HG02885 (cell line): ENCODE measurements around the gene HDHD5.
A peak's percentile ranks its signal among the peaks of the same experiment; 100 is the strongest.

Source experiments
- ATAC-seq: cut with Tn5 transposase; IDR thresholded peaks from one replicate; pipeline ENCODE4 v1.9.1; 2021; ENCODE audit warnings: mild to moderate bottlenecking; ENCODE audit not compliant: unreplicated experiment, poor library complexity

HDHD5 gene

DNA sequence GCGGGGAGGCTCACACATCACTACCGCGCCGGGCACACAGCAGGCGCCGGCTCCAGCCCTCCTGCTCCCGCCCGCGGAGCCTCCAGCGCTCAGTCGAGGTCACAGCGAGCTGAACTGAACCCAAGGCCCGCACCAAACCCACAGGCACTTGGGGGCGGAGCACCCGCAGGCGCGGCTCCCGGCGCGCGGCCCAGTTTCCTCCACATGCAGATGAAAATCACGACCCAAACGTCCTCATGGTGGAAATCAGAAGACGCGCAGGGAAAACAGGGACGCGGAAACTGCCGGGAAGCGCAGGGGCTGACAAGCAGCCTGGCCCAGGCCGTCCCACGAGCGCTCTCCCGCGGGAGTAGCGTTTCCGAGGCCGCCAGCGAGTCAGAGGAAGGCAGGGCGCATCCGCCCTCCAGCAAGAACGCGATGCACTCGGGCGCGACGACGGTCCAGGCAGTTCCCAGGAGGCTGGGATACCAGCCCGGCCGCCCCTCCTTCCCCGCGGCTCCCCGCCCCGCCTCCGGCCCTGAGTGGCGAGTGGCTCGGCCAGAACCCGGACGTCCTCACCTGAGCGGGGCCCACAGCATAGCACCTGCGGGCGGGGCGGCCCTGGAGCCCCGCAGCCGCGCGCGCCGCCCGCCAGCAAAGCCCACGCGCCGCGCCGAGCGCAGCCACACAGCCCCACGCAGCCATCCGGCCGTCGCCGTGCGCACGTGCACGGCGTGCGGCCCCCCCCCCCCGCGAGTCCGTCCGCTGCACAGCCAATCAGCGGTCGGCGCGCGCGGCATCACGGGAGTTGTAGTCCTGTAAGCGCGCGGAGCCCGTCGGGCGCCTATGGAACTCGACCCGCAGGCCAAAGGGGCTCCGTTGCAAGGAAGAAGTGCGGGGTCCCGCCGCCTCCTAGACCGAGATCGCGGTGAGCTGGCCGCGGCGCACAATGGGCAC is at the start of gene HDHD5:
Gene HDHD5 (minus strand): TSS at position 710 of the 936 bp plus-strand sequence. CDS start 26 bp downstream, at position 684.
- ATAC-seq, result peak; percentile 75

GRCh38 chr22:17205432-17205831 is 46.4 kb upstream of the HDHD5 start:
- no peak for ATAC-seq

DNA sequence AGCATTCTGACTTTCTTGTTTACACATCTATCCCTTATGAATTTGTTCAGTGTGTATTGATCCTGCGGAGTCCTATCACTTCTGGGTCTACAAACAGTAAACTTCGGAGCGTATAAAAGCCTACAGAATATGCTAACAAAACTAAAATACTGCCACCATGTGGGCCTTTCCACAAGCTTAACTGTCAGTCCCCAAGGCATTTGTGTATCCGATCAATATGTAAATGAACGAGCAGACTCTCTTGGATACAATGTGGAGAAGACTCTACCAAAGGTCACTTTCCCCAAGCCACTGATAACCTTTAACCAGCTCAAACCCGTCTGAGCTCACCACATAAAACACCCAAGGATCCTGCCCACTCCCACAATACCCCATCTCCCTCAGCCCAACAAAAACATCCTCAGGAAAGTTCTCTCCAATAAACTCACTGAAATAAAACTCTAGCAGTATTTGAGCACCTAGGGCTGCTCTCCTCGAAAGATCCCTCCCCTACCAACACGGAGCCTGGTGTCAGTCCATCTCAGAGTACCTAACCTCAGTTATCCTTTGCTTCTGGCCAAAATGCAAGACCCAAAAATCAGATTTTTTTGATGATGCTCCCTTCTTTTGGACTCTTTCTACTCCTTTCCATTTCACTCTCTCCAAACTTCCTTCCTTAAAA is 42.3 kb upstream of the HDHD5 start:
- ATAC-seq, result no peak

GRCh38 chr22:17199003-17199731 is 40.1 kb upstream of the HDHD5 start:
- no peak for ATAC-seq

DNA sequence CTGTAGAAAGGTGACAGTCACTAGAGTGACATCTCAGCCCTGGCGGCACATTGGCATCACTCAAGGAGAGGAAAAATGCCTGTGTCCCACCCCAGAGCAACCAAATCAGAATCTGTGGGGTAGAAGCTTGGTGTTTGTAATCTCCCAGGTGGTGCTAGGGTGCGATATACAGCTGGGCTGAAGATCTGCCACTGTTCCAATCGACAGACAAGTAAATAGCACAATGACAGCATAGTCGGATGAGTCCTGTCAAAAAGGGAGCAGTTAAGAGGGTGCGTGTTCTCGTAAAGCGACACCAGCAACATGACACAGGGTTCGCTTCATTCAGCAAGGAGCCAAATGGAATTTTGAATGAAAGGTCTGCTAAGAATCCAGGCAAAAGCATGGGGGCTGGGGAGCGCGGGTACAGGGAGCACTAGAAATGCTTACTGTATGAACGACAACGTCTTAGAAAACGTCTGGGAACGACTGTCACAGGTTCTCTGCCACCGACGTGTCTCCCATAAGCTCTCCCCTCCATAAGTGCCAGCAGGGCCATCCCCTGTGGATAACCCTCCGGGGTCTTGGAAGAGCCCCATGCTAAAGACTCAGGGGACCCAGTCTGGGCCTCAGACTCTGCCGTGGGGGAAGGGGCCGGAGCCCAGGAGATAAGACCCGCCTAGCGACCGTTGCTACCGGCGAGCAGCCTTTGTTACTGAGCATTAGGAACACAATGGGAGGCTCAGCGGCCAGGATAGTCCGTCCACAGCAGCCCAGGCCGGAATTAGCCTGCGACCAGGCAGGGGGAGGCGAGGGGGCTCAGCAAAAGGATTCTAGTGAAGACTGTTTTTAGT is 39.3 kb upstream of the HDHD5 start:
- ATAC-seq, result no peak

GRCh38 chr22:17194213-17194612 is 35.1 kb upstream of the HDHD5 start:
- no peak for ATAC-seq

GRCh38 chr22:17192186-17192585 is 33.1 kb upstream of the HDHD5 start:
- ATAC-seq, result no peak

DNA sequence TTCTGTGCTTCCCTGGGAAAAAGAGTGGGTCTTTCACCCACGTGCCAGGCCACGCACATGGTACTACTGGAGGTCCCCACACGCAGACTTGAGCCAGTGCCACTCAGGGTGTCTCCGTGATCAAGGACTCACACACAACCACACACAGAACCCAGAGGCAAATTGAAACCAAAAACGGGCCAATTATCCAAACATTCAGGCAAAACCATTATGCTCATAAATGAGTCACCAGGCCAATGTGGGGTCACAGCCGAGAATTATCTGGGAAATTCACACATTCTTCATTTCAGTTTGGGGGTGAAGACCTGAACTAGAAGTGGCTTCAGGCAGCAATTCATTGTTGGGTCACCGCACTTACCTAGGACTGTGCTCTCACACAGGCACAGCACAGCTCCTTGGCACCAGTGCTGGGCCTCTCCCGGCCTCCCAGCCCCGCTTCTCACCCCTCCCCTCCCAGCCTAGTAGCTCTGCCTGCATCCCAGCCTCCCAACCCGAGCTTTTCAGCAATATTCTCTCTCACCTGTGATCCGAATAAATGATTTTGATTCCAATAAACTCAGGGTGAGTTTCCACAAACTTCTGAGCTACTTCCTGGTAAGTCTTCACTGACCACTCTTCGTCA is 32.2 kb upstream of the HDHD5 start:
- ATAC-seq, result no peak

DNA sequence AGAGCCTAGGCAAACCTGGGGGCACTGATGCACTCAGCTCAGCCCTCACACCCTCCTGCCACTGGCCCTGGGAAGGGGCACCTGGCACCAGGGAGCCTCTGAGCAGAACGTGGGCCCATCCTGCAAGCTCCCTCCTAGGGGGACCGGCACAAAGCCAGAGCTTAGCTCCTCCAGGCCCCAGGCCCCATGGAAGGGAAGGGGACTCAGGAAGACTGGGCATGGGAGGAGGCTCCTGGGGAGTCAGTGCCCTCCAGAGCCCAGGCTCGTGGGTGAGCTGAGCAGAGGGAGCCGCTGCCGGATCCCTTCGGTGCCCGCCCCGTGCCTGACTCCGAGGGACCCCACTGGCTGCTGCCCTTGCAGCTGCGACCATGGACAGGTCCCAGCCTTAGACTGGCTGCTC is 31.6 kb upstream of the HDHD5 start:
- ATAC-seq, result no peak

DNA sequence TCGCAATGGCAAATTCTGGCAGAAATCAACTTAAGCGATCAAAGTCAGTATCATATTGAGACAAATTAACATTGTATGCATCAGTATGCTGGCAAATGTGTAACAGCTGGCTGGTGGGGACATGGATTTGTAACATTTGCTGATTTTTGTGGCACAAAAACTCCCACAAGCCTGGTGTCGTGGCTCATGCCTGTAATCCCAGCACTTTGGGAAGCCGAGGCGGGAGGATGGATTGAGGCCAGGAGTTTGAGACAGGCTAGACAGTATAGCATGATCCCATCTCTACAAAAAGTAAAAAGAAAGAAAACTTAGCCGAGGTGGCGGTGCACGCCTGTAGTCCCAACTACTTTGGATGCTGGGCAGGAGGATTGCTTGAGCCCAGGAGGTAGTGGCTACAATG is 17.6 kb upstream of the HDHD5 start:
- no peak for ATAC-seq

GRCh38 chr22:17172029-17172833 is 13.2 kb upstream of the HDHD5 start:
- ATAC-seq, result no peak

GRCh38 chr22:17171153-17172028 is 12.3 kb upstream of the HDHD5 start:
- ATAC-seq, result peak; percentile 94

GRCh38 chr22:17167486-17167885 is 8.4 kb upstream of the HDHD5 start:
- ATAC-seq, result no peak

- no peak for ATAC-seq
These were observed 5.4 kb upstream of the HDHD5 start for GRCh38 chr22:17164392-17165024.

GRCh38 chr22:17162731-17163130 is 3.7 kb upstream of the HDHD5 start:
- no peak for ATAC-seq

DNA sequence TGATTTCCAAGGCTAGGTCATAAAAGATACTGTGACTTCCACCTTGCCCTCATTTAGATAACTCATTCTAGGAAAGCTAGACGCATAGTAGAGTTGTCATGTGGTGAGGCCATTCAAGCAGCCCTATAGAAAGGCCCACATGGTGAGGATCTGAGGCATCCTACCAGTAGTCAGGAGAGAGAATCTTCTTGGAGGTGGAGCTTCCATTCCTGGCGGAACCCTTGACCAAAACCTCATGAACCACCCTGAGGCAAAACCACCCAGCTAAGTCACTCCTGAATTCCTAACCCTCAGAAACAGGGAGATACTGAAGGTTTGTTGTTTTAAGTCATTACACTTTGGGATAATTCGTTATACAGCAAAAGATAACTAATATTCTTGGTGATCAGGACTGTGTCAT is 2.9 kb upstream of the HDHD5 start:
- ATAC-seq, result no peak

- peak; percentile 44 for ATAC-seq
These were observed 451 bp upstream of the HDHD5 start for GRCh38 chr22:17159504-17159951.
